ENCODE data around the gene CMIP. TPM values are rescaled to one million over a fixed set of nuclear protein-coding genes. Genes with fewer than 3 reads are reported as not detected.

The CMIP gene
- total RNA-seq, 5 donors from 2014 or later (not counting 1 experiment from before 2014, with no cell fraction given): 39.8 to 55.9 (median 42.6) TPM

DNA sequence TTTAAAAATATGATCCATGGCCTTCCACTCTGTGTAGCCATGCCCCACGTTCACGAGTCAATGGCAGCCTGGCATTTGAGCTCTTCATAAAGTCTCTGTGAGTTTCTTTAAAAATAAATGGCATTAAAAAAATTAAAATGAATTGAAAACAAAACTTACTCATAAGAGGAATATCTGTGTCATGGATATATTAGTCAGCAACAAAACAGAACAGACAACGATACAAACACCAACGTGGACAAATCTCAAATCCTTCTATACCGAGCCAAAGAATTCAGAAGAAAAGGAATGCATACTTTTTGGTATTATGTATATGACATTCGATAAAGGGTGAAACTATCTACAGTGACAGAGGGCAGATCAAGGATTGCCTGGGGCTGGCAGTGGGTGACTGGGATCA, 8.2 kb upstream of the CMIP start:
- H3K27ac ChIP-seq (ENCODE audit: low read length): no peak overlapping the region
- H3K4me1 ChIP-seq (ENCODE audit: control insufficient read depth in 1 of 2, extremely low read depth in 1 of 2, insufficient read depth in 2 of 2, low read length in 2 of 2): peaks cover 0 to 5% of the 10 kb centered on the region in 2 experiments
- no peak overlapping the region for H3K4me3 ChIP-seq (ENCODE audit: control insufficient read depth in 1 of 2, extremely low read depth in 1 of 2, low read length in 1 of 2)
- no peak overlapping the region for H3K27ac Mint-ChIP-seq
- no peaks in the 10 kb centered on the region for H3K36me3 Mint-ChIP-seq
- no peaks in the 10 kb centered on the region for H3K36me3 ChIP-seq (ENCODE audit: control insufficient read depth in 2 of 2, extremely low read depth in 1 of 2, insufficient read depth in 1 of 2, low read length in 1 of 2)
- POLR2A ChIA-PET: no interaction called here
- no peaks in the 10 kb centered on the region for H3K9me3 ChIP-seq
- peaks cover 4 to 7% of the 10 kb centered on the region in 2 donors for H3K27me3 Mint-ChIP-seq
- no peak for ATAC-seq (replicated peaks in 1 of 4)
- CTCF ChIA-PET: no interaction called here
- DNase-seq: no peak
- no peaks in the 10 kb centered on the region for H3K27me3 ChIP-seq (replicated peaks in 1 of 2; ENCODE audit: control insufficient read depth in 2 of 2, extremely low read depth in 1 of 2, insufficient read depth in 2 of 2, low read length in 1 of 2)
- no peak overlapping the region for H3K4me3 Mint-ChIP-seq
- WGBS (ENCODE audit: insufficient coverage): 100% methylated on average over 1 of the region's 6 CpGs
- no peaks in the 10 kb centered on the region for H3K9me3 Mint-ChIP-seq
- peaks cover 0 to 6% (median 2%) of the 10 kb centered on the region in 3 donors for H3K4me1 Mint-ChIP-seq

DNA sequence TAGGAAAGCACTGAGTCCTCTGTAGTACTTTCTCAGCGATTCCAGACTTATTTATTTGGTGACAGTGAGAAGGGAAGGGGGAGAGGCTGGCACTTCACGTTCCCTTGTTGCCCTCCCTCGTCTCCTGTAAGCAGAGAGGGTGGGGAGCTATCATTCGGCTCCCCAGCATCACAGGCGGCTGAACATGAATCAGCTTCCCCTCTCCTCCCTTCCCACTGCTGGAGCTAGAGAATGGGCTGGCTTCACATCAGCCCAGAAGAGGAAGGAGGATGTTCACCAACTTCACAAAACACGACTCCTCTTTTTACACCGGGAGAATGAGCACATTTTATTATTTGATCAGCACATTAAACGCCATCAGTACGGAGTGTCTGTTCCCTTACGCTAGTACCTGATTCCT, 6.7 kb upstream of the CMIP start:
- peaks cover 0 to 11% of the 10 kb centered on the region in 2 experiments for H3K4me1 ChIP-seq (ENCODE audit: control insufficient read depth in 1 of 2, extremely low read depth in 1 of 2, insufficient read depth in 2 of 2, low read length in 2 of 2)
- no peaks in the 10 kb centered on the region for H3K27me3 ChIP-seq (replicated peaks in 1 of 2; ENCODE audit: control insufficient read depth in 2 of 2, extremely low read depth in 1 of 2, insufficient read depth in 2 of 2, low read length in 1 of 2)
- H3K4me3 ChIP-seq (ENCODE audit: control insufficient read depth in 1 of 2, extremely low read depth in 1 of 2, low read length in 1 of 2): no peak overlapping the region
- no peak for ATAC-seq (replicated peaks in 1 of 4)
- no peaks in the 10 kb centered on the region for H3K9me3 ChIP-seq
- POLR2A ChIA-PET: interaction anchor here in 1 of 2 donors (0.6 kb wide), 1 partner anchor 65 kb away, joined by 6 read pairs; no protein-coding TSS in a partner anchor
- H3K27me3 Mint-ChIP-seq: peaks cover 4 to 7% of the 10 kb centered on the region in 2 donors
- H3K9me3 Mint-ChIP-seq: no peaks in the 10 kb centered on the region
- H3K27ac Mint-ChIP-seq: no peak overlapping the region
- 100% methylated on average over 1 of the region's 10 CpGs for whole genome bisulfite sequencing (ENCODE audit: insufficient coverage)
- CTCF ChIA-PET: interaction anchor here in 1 of 2 donors (0.7 kb wide), 1 partner anchor 31 kb away, joined by 3 read pairs; no protein-coding TSS in a partner anchor
- no peak overlapping the region for H3K4me3 Mint-ChIP-seq
- no peaks in the 10 kb centered on the region for H3K36me3 ChIP-seq (ENCODE audit: control insufficient read depth in 2 of 2, extremely low read depth in 1 of 2, insufficient read depth in 1 of 2, low read length in 1 of 2)
- H3K27ac ChIP-seq (ENCODE audit: low read length): no peak overlapping the region
- H3K4me1 Mint-ChIP-seq: peaks cover 0 to 9% (median 6%) of the 10 kb centered on the region in 3 donors
- no peak for DNase-seq
- no peaks in the 10 kb centered on the region for H3K36me3 Mint-ChIP-seq

DNA sequence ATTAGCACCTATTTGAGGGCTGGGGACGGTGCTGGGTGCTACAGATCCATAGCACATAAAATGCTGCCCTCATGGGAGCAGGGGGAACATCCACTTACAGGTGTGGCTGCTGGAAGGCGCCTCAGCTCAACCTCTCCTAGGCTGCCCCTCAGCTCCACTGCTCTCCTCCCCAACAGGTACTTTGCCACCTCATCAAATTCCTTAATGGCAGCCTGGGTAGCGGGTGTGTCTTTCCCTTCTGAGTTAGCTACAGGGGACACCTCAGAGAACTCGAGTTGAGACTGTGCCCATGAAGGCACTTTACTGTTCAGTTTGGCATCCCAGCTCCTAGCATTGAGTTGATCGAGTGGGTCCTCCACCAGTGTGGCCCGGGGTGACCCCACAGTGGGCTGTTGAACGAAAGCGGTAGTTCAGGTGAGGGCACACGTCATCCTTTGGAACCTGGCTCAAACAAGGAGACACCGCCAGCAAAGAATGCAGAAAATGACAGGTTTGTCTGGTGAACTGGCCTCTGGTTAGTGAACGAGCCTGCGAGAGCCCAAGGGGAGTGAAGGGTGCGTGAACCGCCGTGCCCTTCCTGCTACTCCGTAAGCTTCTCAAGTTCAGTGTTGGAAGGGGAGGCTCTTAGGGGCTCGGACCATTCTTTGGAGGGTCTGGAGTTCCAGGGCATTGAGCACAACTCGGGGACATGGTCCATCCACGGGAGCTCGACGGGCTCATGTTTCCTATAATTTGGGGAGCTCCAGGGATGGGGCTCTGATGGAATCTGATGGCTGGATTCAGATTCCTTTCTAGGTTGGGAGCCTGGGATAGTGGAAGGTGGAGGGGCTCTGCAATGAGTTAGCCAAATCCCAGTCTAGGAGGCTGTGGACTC, 3.5 kb upstream of the CMIP start:
- H3K9me3 Mint-ChIP-seq: no peaks in the 10 kb centered on the region
- H3K27me3 ChIP-seq (replicated peaks in 1 of 2; ENCODE audit: control insufficient read depth in 2 of 2, extremely low read depth in 1 of 2, insufficient read depth in 2 of 2, low read length in 1 of 2): no peaks in the 10 kb centered on the region
- no peak for ATAC-seq (replicated peaks in 1 of 4)
- no peaks in the 10 kb centered on the region for H3K36me3 Mint-ChIP-seq
- peaks cover 4 to 7% of the 10 kb centered on the region in 2 donors for H3K27me3 Mint-ChIP-seq
- no peak overlapping the region for H3K4me3 Mint-ChIP-seq
- 88% methylated on average over 12 of the region's 21 CpGs for WGBS (ENCODE audit: insufficient coverage)
- no peak overlapping the region for H3K4me3 ChIP-seq (ENCODE audit: control insufficient read depth in 1 of 2, extremely low read depth in 1 of 2, low read length in 1 of 2)
- no peak for DNase-seq
- H3K36me3 ChIP-seq (ENCODE audit: control insufficient read depth in 2 of 2, extremely low read depth in 1 of 2, insufficient read depth in 1 of 2, low read length in 1 of 2): no peaks in the 10 kb centered on the region
- H3K27ac Mint-ChIP-seq: no peak overlapping the region
- CTCF ChIA-PET: no interaction called here
- POLR2A ChIA-PET: no interaction called here
- H3K9me3 ChIP-seq: no peaks in the 10 kb centered on the region
- H3K4me1 ChIP-seq (ENCODE audit: control insufficient read depth in 1 of 2, extremely low read depth in 1 of 2, insufficient read depth in 2 of 2, low read length in 2 of 2): peaks cover 0 to 31% of the 10 kb centered on the region in 2 experiments
- no peak overlapping the region for H3K27ac ChIP-seq (ENCODE audit: low read length)
- H3K4me1 Mint-ChIP-seq: peaks cover 4 to 23% (median 15%) of the 10 kb centered on the region in 3 donors

DNA sequence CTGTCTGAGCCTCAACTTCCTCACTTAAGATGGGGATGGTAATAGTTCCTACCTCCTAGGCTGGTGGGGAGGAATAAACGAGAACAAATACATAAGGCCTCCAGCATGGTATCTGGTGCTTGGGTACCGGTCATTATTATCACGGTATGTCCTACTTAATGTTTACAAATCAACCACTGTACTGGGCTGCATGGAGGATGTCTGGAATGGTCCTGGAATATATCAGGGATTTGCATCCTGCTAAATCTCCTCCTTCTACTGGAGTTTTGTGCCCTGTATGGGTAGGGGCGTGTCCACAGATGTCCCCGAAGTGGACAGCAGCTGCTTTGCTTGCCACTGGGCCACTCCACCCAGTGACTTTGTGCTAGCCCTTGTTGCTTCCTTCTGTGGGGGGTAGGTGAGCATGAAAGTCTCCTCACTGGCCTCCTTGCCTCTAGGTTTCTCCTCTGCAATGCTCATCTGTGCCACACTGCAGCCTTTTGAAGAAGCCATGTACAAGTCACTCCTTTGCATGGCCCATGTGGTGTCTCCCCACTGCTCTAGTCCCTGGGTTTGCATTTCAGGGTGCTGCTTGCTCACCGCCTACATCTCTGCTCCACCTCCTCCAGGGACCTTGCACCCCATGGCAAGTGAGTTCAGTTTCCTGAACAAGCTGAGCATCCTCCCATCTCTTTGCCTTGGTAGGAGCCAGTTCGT, 2.2 kb upstream of the CMIP start:
- no peak overlapping the region for H3K4me3 ChIP-seq (ENCODE audit: control insufficient read depth in 1 of 2, extremely low read depth in 1 of 2, low read length in 1 of 2)
- ChIA-PET POLR2A (interaction anchor here in 1 of 2 donors (0.5 to 1.0 kb wide), 2 partner anchors 79 to 82 kb away, joined by 3 to 8 read pairs; no protein-coding TSS in a partner anchor), CTCF (interaction anchor here in 1 of 2 donors (0.6 kb wide), 1 partner anchor 16 kb away, joined by 3 read pairs; no protein-coding TSS in a partner anchor)
- peaks cover 3 to 43% of the 10 kb centered on the region in 2 experiments for H3K4me1 ChIP-seq (ENCODE audit: control insufficient read depth in 1 of 2, extremely low read depth in 1 of 2, insufficient read depth in 2 of 2, low read length in 2 of 2)
- Mint-ChIP-seq H3K27me3 (peaks cover 0 to 3% of the 10 kb centered on the region in 2 donors), H3K4me3 (peak overlapping the region in 2 of 3 donors; percentile 77 to 84), H3K9me3 (no peaks in the 10 kb centered on the region), H3K27ac (peak overlapping the region; percentile 83), H3K36me3 (no peaks in the 10 kb centered on the region), H3K4me1 (peaks cover 17 to 35% (median 28%) of the 10 kb centered on the region in 3 donors)
- peak in 1 of 4 experiments; percentile 12 for ATAC-seq (replicated peaks in 1 of 4)
- no peaks in the 10 kb centered on the region for H3K27me3 ChIP-seq (replicated peaks in 1 of 2; ENCODE audit: control insufficient read depth in 2 of 2, extremely low read depth in 1 of 2, insufficient read depth in 2 of 2, low read length in 1 of 2)
- 64% methylated on average over 2 of the region's 7 CpGs for WGBS (ENCODE audit: insufficient coverage)
- DNase-seq: peak in 22 of 35 experiments; percentile 13 to 60 (median 32)
- no peaks in the 10 kb centered on the region for H3K9me3 ChIP-seq
- no peaks in the 10 kb centered on the region for H3K36me3 ChIP-seq (ENCODE audit: control insufficient read depth in 2 of 2, extremely low read depth in 1 of 2, insufficient read depth in 1 of 2, low read length in 1 of 2)
- peak overlapping the region; percentile 69 for H3K27ac ChIP-seq (ENCODE audit: low read length)

DNA sequence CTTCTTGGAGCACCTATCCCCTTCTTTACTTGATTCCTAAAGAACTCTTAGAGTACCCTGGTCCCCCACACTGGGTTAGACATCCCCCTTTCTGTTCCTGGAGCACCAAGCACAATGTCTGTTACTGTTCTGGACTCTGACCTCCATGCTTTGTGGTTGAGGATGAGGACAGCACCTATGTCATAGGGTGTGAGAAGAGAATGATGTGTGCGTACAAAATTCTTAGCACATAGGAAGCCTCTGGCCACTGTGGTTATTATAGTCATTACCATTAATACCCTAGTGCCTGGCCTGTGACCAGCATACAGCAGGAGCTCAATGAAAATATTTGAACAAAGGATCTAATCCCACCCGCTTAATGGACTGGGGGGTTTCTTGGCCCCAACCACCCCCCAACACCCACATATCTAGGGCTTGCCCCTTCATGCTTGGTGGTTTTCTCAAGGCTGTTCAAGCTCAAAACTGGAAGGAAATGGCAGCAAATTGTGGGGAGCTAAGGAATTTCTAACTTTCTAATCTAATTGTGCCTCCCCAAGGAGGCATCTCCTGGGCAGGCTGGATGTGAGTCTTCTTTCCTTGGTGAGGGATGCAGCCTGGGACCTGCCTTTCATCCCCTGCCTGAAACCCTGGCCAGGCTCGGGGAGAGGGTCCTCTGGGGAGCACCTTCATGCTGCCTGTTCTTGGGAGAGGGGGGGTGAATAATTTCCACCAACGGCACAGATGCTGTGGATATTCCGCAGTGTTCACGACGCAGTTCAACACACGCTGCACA, 1.5 kb upstream of the CMIP start:
- Histone ChIP-seq H3K9me3 (no peaks in the 10 kb centered on the region), H3K27me3 (replicated peaks in 1 of 2; ENCODE audit: control insufficient read depth in 2 of 2, extremely low read depth in 1 of 2, insufficient read depth in 2 of 2, low read length in 1 of 2) (no peaks in the 10 kb centered on the region), H3K4me1 (ENCODE audit: control insufficient read depth in 1 of 2, extremely low read depth in 1 of 2, insufficient read depth in 2 of 2, low read length in 2 of 2) (peaks cover 7 to 50% of the 10 kb centered on the region in 2 experiments), H3K27ac (ENCODE audit: low read length) (peak overlapping the region; percentile 69), H3K36me3 (ENCODE audit: control insufficient read depth in 2 of 2, extremely low read depth in 1 of 2, insufficient read depth in 1 of 2, low read length in 1 of 2) (peaks cover 0 to 4% of the 10 kb centered on the region in 2 donors), H3K4me3 (ENCODE audit: control insufficient read depth in 1 of 2, extremely low read depth in 1 of 2, low read length in 1 of 2) (no peak overlapping the region)
- Mint-ChIP-seq H3K4me3 (peak overlapping the region; percentile 77 to 84 (median 79)), H3K9me3 (no peaks in the 10 kb centered on the region), H3K4me1 (peaks cover 23 to 40% (median 34%) of the 10 kb centered on the region in 3 donors), H3K27ac (peak overlapping the region; percentile 83), H3K36me3 (no peaks in the 10 kb centered on the region), H3K27me3 (peaks cover 0 to 3% of the 10 kb centered on the region in 2 donors)
- no peak for ATAC-seq (replicated peaks in 1 of 4)
- ChIA-PET POLR2A (interaction anchor here (0.5 to 1.0 kb wide), 3 partner anchors 61 to 81 kb away, joined by 3 to 8 read pairs (median 4); no protein-coding TSS in a partner anchor), CTCF (interaction anchor here in 1 of 2 donors (0.6 kb wide), 1 partner anchor 17 kb away, joined by 3 read pairs; no protein-coding TSS in a partner anchor)
- DNase-seq: peak in 4 of 35 experiments; percentile 11 to 57 (median 16)
- 100% methylated on average over 2 of the region's 8 CpGs for WGBS (ENCODE audit: insufficient coverage)

Data from T-cell (primary cell).